ENCODE measurements around the gene DCLK2. TPM values are rescaled to one million over a fixed set of nuclear protein-coding genes. Genes with fewer than 3 reads are reported as not detected.

Gene DCLK2
- total RNA-seq, 1 donor from 2014 or later = 49.2 TPM

DNA sequence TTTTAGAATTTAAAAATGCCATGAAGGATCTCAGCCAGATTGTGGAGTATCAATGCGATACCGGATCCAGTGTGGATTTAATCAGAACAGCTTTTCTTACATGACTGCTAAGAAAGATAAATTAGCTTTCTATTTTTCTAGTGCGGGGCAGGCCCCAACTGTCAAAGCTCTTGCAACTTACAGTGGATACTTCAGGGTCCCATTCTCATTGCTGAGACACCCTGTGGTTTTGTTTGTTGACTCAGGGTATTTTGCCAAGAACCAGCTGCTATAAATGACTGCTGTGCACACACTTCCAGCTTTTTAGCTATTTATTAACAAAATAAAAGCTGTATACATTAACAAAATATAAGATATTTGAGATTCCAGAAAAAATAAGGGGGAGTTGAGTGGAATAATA, 166.4 kb downstream of the DCLK2 start:
- Mint-ChIP-seq H3K4me3 (no peak overlapping the region), H3K36me3 (peaks cover 32% of the 10 kb centered on the region), H3K27me3 (ENCODE audit: low read depth) (no peaks in the 10 kb centered on the region), H3K27ac (peak overlapping the region; percentile 76), H3K4me1 (peaks cover 30% of the 10 kb centered on the region), H3K9me3 (no peaks in the 10 kb centered on the region)
- DNase-seq (ENCODE audit: low spot score in 2 of 2, unreplicated experiment in 2 of 2) = no peak
- TF ChIP-seq, protein P1, sequence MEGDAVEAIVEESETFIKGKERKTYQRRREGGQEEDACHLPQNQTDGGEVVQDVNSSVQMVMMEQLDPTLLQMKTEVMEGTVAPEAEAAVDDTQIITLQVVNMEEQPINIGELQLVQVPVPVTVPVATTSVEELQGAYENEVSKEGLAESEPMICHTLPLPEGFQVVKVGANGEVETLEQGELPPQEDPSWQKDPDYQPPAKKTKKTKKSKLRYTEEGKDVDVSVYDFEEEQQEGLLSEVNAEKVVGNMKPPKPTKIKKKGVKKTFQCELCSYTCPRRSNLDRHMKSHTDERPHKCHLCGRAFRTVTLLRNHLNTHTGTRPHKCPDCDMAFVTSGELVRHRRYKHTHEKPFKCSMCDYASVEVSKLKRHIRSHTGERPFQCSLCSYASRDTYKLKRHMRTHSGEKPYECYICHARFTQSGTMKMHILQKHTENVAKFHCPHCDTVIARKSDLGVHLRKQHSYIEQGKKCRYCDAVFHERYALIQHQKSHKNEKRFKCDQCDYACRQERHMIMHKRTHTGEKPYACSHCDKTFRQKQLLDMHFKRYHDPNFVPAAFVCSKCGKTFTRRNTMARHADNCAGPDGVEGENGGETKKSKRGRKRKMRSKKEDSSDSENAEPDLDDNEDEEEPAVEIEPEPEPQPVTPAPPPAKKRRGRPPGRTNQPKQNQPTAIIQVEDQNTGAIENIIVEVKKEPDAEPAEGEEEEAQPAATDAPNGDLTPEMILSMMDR (IDR thresholded peaks at IDR 0.05; ENCODE audit: unreplicated experiment) = no peak

DNA sequence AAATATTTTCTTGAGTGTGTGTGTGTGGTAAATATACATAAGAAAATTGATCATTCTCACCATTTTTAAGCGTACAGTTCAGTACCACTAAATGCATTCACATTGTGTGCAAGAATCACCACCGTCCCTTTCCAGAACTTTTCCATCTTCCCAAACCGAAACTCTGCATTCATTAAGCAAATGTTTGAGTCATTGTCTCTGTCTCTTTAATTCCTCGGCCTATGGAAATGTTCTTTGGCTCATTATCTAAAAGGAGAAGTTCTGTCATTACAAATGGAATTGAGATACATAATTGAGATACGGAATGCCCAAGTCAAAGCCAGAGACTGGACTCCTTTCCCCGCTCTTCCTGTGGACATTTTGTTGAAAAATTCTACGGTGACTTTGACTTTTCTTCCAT, 168.9 kb downstream of the DCLK2 start:
- Mint-ChIP-seq H3K27me3 (ENCODE audit: low read depth) (no peaks in the 10 kb centered on the region), H3K4me1 (peaks cover 23% of the 10 kb centered on the region), H3K27ac (no peak overlapping the region), H3K9me3 (no peaks in the 10 kb centered on the region), H3K4me3 (no peak overlapping the region), H3K36me3 (peaks cover 26% of the 10 kb centered on the region)
- DNase-seq (ENCODE audit: low spot score in 2 of 2, unreplicated experiment in 2 of 2) = no peak
- TF ChIP-seq, protein P1 (IDR thresholded peaks at IDR 0.05; ENCODE audit: unreplicated experiment) = no peak

DNA sequence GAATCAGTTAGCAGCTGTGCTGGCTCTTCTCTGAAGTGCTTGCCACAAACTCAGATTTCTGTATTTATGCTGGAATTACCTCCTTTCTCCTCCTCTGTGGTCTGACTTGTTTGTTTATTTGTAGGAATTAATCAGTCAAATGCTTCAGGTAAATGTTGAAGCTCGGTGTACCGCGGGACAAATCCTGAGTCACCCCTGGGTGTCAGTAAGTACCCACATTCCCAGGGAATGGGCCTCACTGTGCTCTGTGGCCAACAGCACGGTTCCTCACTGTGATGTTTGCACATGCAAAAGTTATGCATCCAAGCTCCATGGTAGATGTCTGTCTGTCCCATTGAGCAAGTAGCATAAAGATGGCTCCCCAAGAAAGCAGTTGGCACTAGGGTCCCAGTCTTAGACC, 169.9 kb downstream of the DCLK2 start:
- TF ChIP-seq, protein P1 (IDR thresholded peaks at IDR 0.05; ENCODE audit: unreplicated experiment) = no peak
- no peak for DNase-seq (ENCODE audit: low spot score in 2 of 2, unreplicated experiment in 2 of 2)
- Mint-ChIP-seq H3K9me3 (no peaks in the 10 kb centered on the region), H3K4me3 (no peak overlapping the region), H3K27me3 (ENCODE audit: low read depth) (no peaks in the 10 kb centered on the region), H3K36me3 (peaks cover 30% of the 10 kb centered on the region), H3K27ac (no peak overlapping the region), H3K4me1 (peaks cover 16% of the 10 kb centered on the region)

DNA sequence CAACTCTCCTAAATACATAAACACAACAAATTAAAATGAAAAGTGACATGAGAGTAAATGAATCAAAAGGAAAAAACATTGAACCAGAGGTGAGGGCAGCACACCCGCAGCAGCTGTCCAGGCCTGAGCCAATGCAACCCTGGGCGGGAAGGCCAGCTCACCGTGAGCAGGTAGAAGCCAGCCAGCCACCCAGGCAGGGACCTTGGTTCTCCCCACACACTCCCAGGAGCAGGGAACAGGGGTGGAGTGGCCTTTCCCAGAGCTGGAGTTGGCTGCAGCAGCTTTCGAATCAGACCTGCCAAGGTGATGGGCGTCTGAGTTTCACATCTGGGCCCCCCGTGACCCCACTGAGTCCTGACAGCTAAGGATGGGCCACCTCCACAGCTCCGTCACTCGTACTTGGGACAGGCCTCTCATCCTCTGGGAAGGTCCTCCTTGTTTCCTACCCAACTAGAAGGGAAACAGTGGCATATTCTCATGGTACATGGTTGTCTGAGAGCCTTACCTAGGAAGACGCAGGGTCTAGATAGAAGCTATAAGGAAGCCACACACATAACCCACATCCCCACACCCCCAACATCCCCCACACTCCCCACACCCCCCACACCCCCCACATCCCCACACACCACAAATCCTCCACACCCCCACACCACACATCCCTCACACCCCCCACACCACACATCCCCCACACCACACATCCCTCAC, 172.2 kb downstream of the DCLK2 start:
- Mint-ChIP-seq H3K36me3 (peaks cover 51% of the 10 kb centered on the region), H3K4me1 (peaks cover 2% of the 10 kb centered on the region), H3K9me3 (no peaks in the 10 kb centered on the region), H3K27me3 (ENCODE audit: low read depth) (no peaks in the 10 kb centered on the region), H3K4me3 (no peak overlapping the region), H3K27ac (peak overlapping the region; percentile 78)
- TF ChIP-seq, protein P1 (IDR thresholded peaks at IDR 0.05; ENCODE audit: unreplicated experiment) = no peak
- no peak for DNase-seq (ENCODE audit: low spot score in 2 of 2, unreplicated experiment in 2 of 2)

DNA sequence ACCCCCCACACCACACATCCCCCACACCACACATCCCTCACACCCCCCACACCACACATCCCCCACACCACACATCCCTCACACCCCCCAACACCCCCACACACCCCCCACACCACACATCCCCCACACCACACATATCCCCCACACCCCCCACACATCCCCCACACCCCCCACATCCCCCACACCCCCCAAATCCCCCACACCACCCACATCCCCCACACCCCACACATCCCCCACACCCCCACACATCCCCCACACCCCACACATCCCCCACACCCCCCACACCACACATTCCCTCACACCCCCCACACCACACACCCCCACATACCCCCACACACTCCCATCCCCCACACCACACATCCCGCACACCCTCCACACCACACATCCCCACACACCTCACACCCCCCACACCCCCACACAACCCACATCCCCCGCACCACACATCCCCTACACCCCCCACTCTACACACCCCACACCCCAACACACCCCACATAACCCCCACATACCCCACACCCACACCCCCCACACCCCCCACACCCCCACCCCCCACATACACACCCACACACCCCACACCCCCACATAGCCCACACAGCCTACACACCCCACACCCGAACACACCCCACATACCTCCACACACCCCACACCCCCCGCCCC, 172.9 kb downstream of the DCLK2 start:
- TF ChIP-seq, protein P1 (IDR thresholded peaks at IDR 0.05; ENCODE audit: unreplicated experiment) = no peak
- no peak overlapping the region for H3K27ac Mint-ChIP-seq
- no peaks in the 10 kb centered on the region for H3K27me3 Mint-ChIP-seq (ENCODE audit: low read depth)

More for the DNA sequence above, 172.9 kb downstream of the DCLK2 start:
- DNase-seq (ENCODE audit: low spot score in 2 of 2, unreplicated experiment in 2 of 2) = no peak
- Mint-ChIP-seq H3K4me3 (no peak overlapping the region), H3K4me1 (peaks cover 2% of the 10 kb centered on the region), H3K36me3 (peaks cover 53% of the 10 kb centered on the region), H3K9me3 (no peaks in the 10 kb centered on the region)
